Measurements from ENCODE around the gene BPTF. TPM values are rescaled to one million over a fixed set of nuclear protein-coding genes. Genes with fewer than 3 reads are reported as not detected.
A peak's percentile ranks its signal among the peaks of the same experiment; 100 is the strongest.
"Not testable (repeated sequence)": the region's sequence is repeated elsewhere in the genome, so short reads cannot be mapped to it uniquely, and the experiment has no call there.

BPTF gene
- total RNA-seq, 2 experiments from 2014 or later: 69.7 to 77.0 TPM

DNA sequence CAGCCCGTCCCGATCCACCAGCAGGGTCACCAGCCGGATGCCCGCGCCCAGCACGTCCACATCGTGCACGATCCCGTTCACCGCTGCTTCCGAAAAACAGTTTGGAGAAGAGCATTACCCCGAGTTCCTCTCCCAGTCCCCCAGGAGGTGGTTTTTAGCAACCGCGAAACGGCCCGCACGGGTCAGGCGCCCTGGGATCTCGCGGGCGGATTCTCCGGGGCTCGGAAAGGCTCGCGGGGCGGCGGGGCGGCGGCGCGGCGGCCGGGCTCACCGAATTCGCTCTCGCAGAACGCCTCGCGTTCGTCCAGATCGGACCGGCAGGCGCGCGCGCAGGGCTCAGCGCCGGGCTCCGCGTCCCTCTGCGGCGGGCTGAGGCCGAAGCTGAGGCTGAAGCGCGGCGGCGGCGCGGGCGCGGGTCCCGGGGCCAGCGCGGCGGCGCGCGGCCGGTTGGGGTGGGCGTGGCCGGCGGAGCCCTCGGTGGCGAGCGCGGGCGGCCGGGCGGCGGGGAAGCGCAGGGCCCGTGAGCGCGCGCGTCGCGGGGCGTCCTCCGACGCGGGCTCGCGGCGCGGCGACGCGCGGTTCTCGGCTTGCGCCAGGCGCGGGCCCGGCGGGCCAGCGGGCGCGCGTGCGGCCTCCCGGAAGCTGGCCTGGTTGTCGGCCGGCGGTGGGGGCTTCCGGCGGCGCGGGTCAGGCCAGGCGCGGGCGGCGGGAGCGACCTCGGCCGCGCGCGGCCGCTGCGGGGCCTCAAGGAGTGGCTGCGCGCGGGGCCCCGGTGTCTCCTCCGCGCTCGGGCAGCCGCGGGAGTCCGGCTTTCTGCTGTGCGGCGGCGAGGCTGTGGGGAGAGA is 168.1 kb downstream of the BPTF start:
- Mint-ChIP-seq H3K4me3 (peak overlapping the region; percentile 93), H3K4me1 (peaks cover 31% of the 10 kb centered on the region), H3K36me3 (peaks cover 4% of the 10 kb centered on the region), H3K27me3 (peaks cover 35% of the 10 kb centered on the region), H3K9me3 (no peaks in the 10 kb centered on the region), H3K27ac (peak overlapping the region; percentile 86)
- DNase-seq: peak; percentile 82

DNA sequence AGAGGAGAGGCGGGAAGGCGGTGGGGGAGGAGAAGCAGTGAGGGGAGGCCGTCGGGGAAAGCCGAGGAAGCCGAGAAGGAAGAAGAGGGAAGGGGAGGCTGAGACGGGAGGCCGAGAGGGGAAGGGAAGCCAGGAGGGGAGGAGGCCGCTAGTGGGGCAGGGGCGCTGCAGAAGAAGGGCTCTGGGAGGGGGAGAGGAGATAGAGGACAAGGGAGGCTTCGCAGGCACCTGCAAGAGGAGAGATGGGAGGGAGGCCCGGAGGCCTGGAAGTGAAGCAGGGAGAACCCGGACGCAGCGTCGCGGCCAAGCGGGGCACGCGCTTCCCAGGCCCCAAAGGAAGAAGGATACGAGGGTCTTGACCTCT is 168.7 kb downstream of the BPTF start:
- no peak for DNase-seq

GRCh38 chr17:67994817-67995569 is 169.7 kb downstream of the BPTF start:
- peak overlapping the region; percentile 86 for H3K4me3 Mint-ChIP-seq
- H3K27ac Mint-ChIP-seq: no peak overlapping the region
- H3K27me3 Mint-ChIP-seq: peaks cover 39% of the 10 kb centered on the region
- no peaks in the 10 kb centered on the region for H3K9me3 Mint-ChIP-seq
- H3K4me1 Mint-ChIP-seq: peaks cover 31% of the 10 kb centered on the region
- peaks cover 4% of the 10 kb centered on the region for H3K36me3 Mint-ChIP-seq
- no peak for DNase-seq

More for the DNA sequence above, 168.7 kb downstream of the BPTF start:
- Mint-ChIP-seq H3K4me3 (peak overlapping the region; percentile 86), H3K27me3 (peaks cover 39% of the 10 kb centered on the region), H3K4me1 (peaks cover 31% of the 10 kb centered on the region), H3K36me3 (peaks cover 4% of the 10 kb centered on the region), H3K27ac (peak overlapping the region; percentile 80), H3K9me3 (no peaks in the 10 kb centered on the region)

DNA sequence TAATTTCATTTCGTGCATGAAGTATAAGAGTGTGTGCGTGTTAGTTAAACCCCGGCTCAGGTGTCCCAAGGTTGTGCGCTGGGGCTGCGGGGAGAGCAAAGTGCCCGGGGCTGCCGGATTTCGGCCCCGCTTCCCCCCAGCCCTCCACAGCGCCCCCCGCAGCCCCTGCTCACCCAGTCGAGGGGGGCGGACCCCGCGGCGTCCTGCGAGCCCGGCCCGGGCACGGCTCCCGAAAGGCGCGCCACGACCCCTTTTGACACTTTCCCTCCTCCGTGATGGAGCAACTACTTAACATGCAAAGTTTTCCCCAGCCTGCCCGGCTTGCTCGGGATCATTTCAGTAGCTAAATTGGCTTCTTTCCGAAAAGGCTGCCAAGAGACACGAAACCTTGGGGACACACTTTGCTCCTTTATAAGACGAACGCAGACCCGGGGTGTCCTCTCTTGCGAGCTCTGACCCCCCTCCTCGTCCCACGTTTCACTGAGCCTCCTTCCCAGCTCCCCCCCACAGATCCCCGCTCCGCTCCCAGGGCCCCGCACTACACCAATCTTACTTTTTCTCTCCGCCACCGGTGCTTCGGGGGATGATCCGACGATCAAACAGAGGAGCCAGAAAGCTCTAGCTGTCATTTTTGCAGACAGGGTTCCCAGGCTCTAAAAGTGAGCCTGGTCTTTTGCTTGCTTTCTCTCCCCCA is 170.4 kb downstream of the BPTF start:
- Mint-ChIP-seq H3K9me3 (no peaks in the 10 kb centered on the region), H3K27me3 (peaks cover 39% of the 10 kb centered on the region), H3K4me1 (peaks cover 31% of the 10 kb centered on the region), H3K27ac (no peak overlapping the region), H3K4me3 (peak overlapping the region; percentile 86), H3K36me3 (peaks cover 4% of the 10 kb centered on the region)
- DNase-seq: peak; percentile 23

DNA sequence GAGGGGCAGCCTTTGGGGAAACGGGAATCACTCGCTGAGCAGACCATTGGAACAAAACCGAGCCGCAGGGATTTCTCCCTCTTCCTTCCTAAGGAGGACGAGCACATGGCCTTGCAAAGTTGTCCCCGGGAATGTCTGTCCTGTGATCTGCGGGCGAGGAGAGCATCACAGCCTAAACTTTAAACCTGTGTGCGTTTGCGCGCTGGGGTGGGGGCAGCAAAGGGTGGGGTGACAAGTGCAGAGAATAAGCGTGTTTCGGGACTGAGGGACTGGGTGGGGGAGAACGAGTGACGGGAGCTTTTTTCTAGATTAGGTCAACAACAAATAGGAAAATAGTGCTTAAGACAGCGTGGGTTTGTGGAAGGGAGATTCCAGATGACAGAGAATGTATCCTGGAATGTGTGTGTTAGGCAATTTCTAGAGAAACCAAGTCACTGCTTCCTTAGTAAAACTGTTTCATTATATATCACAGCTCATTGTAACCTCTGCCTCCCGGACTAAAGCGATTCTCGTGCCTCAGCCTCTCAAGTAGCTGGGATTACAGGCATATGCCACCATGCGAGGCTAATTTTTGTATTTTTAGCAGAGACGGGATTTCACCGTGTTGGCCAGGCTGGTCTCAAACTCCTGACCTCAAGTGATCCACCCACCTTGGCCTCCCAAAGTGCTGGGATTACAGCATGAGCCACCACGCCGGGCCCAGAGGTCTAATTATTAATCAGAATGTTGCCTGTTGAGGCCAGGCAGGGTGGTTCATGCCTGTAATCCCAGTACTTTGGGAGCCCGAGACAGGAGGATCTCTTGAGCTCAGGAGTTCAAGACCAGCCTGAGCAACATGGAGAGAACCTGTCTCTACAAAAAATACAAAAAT is 171.2 kb downstream of the BPTF start, which contains the start of gene C17orf58:
Gene C17orf58, minus strand, starts transcription at position 169 of the 871 bp plus-strand sequence. CDS start 271 bp downstream, outside the sequence.
- DNase-seq, H3K27ac Mint-ChIP-seq, H3K9me3 Mint-ChIP-seq, H3K36me3 Mint-ChIP-seq: not testable (repeated sequence)
- H3K27me3 Mint-ChIP-seq: peaks cover 39% of the 10 kb centered on the region
- H3K4me3 Mint-ChIP-seq: peak within 1 kb of the TSS; percentile 86
- H3K4me1 Mint-ChIP-seq: peaks cover 31% of the 10 kb centered on the region

- no peak overlapping the region for H3K4me3 Mint-ChIP-seq
- H3K27ac Mint-ChIP-seq: no peak overlapping the region
- no peak for DNase-seq
- H3K4me1 Mint-ChIP-seq: peaks cover 25% of the 10 kb centered on the region
- peaks cover 39% of the 10 kb centered on the region for H3K27me3 Mint-ChIP-seq
- H3K36me3 Mint-ChIP-seq: no peaks in the 10 kb centered on the region
- H3K9me3 Mint-ChIP-seq: no peaks in the 10 kb centered on the region
Measured at GRCh38 chr17:67998466-67998865, 173.2 kb downstream of the BPTF start.

- no peak overlapping the region for H3K4me3 Mint-ChIP-seq
Measured at GRCh38 chr17:67999291-67999911, 174.1 kb downstream of the BPTF start.

DNA sequence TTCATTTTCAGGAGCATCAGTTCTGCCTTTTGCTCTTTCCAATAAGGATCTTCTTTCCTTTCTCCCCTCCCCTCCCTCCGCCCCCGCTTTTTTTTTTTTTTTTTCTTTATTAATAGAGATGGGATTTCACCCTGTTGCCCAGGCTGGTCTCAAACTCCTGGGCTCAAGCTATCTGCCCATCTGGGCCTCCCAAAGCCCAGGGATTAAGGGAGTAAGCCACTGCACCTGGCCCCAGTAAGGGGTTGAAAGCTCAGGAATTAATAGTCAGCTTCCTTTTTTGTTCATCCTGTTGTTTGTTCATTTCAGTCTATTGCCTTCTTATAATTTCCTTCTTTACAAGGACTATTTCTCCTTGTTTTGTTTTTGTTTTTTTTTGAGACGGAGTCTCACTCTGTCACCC is 178.9 kb downstream of the BPTF start:
- Mint-ChIP-seq H3K36me3 (no peaks in the 10 kb centered on the region), H3K9me3 (no peaks in the 10 kb centered on the region), H3K4me1 (no peaks in the 10 kb centered on the region), H3K27ac (no peak overlapping the region), H3K27me3 (peaks cover 3% of the 10 kb centered on the region), H3K4me3 (no peak overlapping the region)
- no peak for DNase-seq

More at GRCh38 chr17:67999291-67999911, 174.1 kb downstream of the BPTF start:
- Mint-ChIP-seq H3K27ac (no peak overlapping the region), H3K9me3 (no peaks in the 10 kb centered on the region), H3K27me3 (peaks cover 39% of the 10 kb centered on the region), H3K4me1 (peaks cover 22% of the 10 kb centered on the region), H3K36me3 (no peaks in the 10 kb centered on the region)
- DNase-seq: no peak

- no peak overlapping the region for H3K4me3 Mint-ChIP-seq
- H3K36me3 Mint-ChIP-seq: no peaks in the 10 kb centered on the region
- H3K27ac Mint-ChIP-seq: no peak overlapping the region
- no peaks in the 10 kb centered on the region for H3K9me3 Mint-ChIP-seq
- H3K4me1 Mint-ChIP-seq: peaks cover 3% of the 10 kb centered on the region
- H3K27me3 Mint-ChIP-seq: peaks cover 10% of the 10 kb centered on the region
- no peak for DNase-seq
Measured at GRCh38 chr17:68006797-68007196, 181.5 kb downstream of the BPTF start.

DNA sequence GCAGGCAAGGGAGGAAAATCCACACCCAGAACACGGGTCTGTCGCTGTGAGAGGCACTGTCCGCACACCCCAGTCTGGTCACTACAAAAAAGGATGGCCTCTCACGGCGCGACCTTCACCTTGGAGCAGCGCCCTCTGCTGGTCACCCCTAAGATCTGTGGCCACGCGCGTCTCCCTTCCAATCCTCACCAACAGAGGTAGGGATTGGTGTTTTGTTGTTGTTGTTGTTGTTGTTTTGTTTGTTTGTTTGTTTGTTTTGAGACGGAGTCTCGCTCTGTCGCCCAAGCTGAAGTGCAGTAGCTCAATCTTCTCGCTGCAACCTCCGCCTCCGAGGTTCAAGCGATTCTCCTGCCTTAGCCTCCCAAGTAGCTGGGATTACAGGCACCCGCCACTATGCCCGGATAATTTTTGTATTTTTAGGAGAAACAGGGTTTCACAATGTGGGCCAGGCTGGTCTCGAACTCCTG is 185.9 kb downstream of the BPTF start:
- Mint-ChIP-seq H3K27ac (no peak overlapping the region), H3K27me3 (peaks cover 10% of the 10 kb centered on the region), H3K9me3 (no peaks in the 10 kb centered on the region), H3K36me3 (no peaks in the 10 kb centered on the region), H3K4me1 (peaks cover 3% of the 10 kb centered on the region), H3K4me3 (peak overlapping the region; percentile 60)
- DNase-seq: peak; percentile 56

- H3K4me3 Mint-ChIP-seq: no peak overlapping the region
- H3K27me3 Mint-ChIP-seq: peaks cover 10% of the 10 kb centered on the region
- DNase-seq: no peak
- H3K4me1 Mint-ChIP-seq: peaks cover 3% of the 10 kb centered on the region
- no peaks in the 10 kb centered on the region for H3K9me3 Mint-ChIP-seq
- H3K27ac Mint-ChIP-seq: no peak overlapping the region
- no peaks in the 10 kb centered on the region for H3K36me3 Mint-ChIP-seq
Measured at GRCh38 chr17:68013385-68013784, 188.1 kb downstream of the BPTF start.

GRCh38 chr17:68015081-68015723 is 189.9 kb downstream of the BPTF start:
- DNase-seq: no peak
- H3K4me1 Mint-ChIP-seq: peaks cover 12% of the 10 kb centered on the region
- H3K27me3 Mint-ChIP-seq: peaks cover 12% of the 10 kb centered on the region
- no peaks in the 10 kb centered on the region for H3K9me3 Mint-ChIP-seq
- no peak overlapping the region for H3K27ac Mint-ChIP-seq
- no peak overlapping the region for H3K4me3 Mint-ChIP-seq
- peaks cover 2% of the 10 kb centered on the region for H3K36me3 Mint-ChIP-seq

GRCh38 chr17:68016838-68017237 is 191.5 kb downstream of the BPTF start:
- no peak overlapping the region for H3K4me3 Mint-ChIP-seq
- no peak for DNase-seq
- H3K27me3 Mint-ChIP-seq: peaks cover 5% of the 10 kb centered on the region
- H3K27ac Mint-ChIP-seq: no peak overlapping the region
- peaks cover 2% of the 10 kb centered on the region for H3K36me3 Mint-ChIP-seq
- H3K9me3 Mint-ChIP-seq: no peaks in the 10 kb centered on the region
- H3K4me1 Mint-ChIP-seq: peaks cover 15% of the 10 kb centered on the region

Measured in activated naive CD8-positive, alpha-beta T cell treated with anti-CD3 and anti-CD28 coated beads for 36 hours (primary cell).